Mesenchymal stem cell (in vitro differentiated cells and primary cell): ENCODE data around the gene IL17RC.

Source experiments
- DNase-seq: peaks from one replicate; pipeline ENCODE4 v3.0.0-alpha.2; 2013
- H2AFZ ChIP-seq: one replicate; pipeline ENCODE4 v1.6.1; 2013; ENCODE audit warnings: low read depth, mild to moderate bottlenecking, control low read depth, inconsistent platforms, low read length, moderate library complexity
- H2AK5ac ChIP-seq: 2 replicates; pipeline ENCODE4 v1.6.1; 2013; ENCODE audit warnings: low read length, moderate library complexity, mild to moderate bottlenecking, inconsistent platforms; ENCODE audit not compliant: severe bottlenecking
- H2BK120ac ChIP-seq: one replicate; pipeline ENCODE4 v1.6.1; 2013; ENCODE audit warnings: low read depth, mild to moderate bottlenecking, inconsistent platforms, low read length, moderate library complexity
- H2BK12ac ChIP-seq, 2 experiments: one replicate each; pipeline ENCODE4 v1.6.1; 2013; ENCODE audit warnings: inconsistent platforms in 2 of 2, low read length in 2 of 2, mild to moderate bottlenecking in 2 of 2, moderate library complexity in 2 of 2, control low read depth in 1 of 2
- H2BK15ac ChIP-seq: one replicate; pipeline ENCODE4 v1.6.1; 2013; ENCODE audit warnings: mild to moderate bottlenecking, low read depth, inconsistent platforms; ENCODE audit not compliant: poor library complexity, severe bottlenecking
- H2BK5ac ChIP-seq: 2 replicates; pipeline ENCODE4 v1.6.1; 2013; ENCODE audit warnings: low read depth, mild to moderate bottlenecking, low read length, control low read depth, inconsistent platforms; ENCODE audit not compliant: poor library complexity, severe bottlenecking
- H3K14ac ChIP-seq, 2 experiments: one replicate each; pipeline ENCODE4 v1.6.1; 2013; ENCODE audit warnings: inconsistent platforms in 2 of 2, low read length in 2 of 2, control low read depth in 1 of 2, mild to moderate bottlenecking in 1 of 2, moderate library complexity in 1 of 2
- H3K18ac ChIP-seq, 2 experiments: one replicate each; pipeline ENCODE4 v1.6.1; 2013; ENCODE audit warnings: inconsistent platforms in 2 of 2, low read length in 2 of 2, control low read depth in 1 of 2, low read depth in 1 of 2, mild to moderate bottlenecking in 1 of 2
- H3K23ac ChIP-seq, 2 experiments: one replicate each; pipeline ENCODE4 v1.6.1; 2013; ENCODE audit warnings: inconsistent platforms in 2 of 2, low read length in 2 of 2, mild to moderate bottlenecking in 2 of 2, moderate library complexity in 2 of 2, control low read depth in 1 of 2
- H3K27ac ChIP-seq: 2 replicates; pipeline ENCODE4 v1.5.1; 2013; ENCODE audit warnings: mild to moderate bottlenecking, moderate library complexity, low read length, control low read depth, inconsistent platforms; ENCODE audit not compliant: poor library complexity, severe bottlenecking
- H3K27me3 ChIP-seq, 2 experiments: 2 replicates each; pipeline versions ENCODE4 v1.6.1 to v1.7.0; 2013; ENCODE audit warnings: low read length in 2 of 2, mild to moderate bottlenecking in 2 of 2, moderate library complexity in 2 of 2, control low read depth in 1 of 2, inconsistent platforms in 1 of 2; ENCODE audit not compliant: control insufficient read depth in 1 of 2, insufficient read depth in 1 of 2
- H3K36me3 ChIP-seq, 2 experiments: 2 replicates each; pipeline versions ENCODE4 v1.6.1 to v1.7.0; 2013; ENCODE audit warnings: low read length in 2 of 2, control low read depth in 1 of 2, inconsistent platforms in 1 of 2, low read depth in 1 of 2, mild to moderate bottlenecking in 1 of 2; ENCODE audit not compliant: insufficient read depth in 2 of 2, control insufficient read depth in 1 of 2
- H3K4ac ChIP-seq, 2 experiments: one replicate each; pipeline ENCODE4 v1.6.1; 2013; ENCODE audit warnings: inconsistent platforms in 2 of 2, low read length in 2 of 2, mild to moderate bottlenecking in 2 of 2, moderate library complexity in 2 of 2, control low read depth in 1 of 2, low read depth in 1 of 2
- H3K4me1 ChIP-seq: 2 replicates; pipeline ENCODE4 v1.6.1; 2013; ENCODE audit warnings: low read depth, low read length, control low read depth; ENCODE audit not compliant: control insufficient read depth, insufficient read depth
- H3K4me2 ChIP-seq: 2 replicates; pipeline ENCODE4 v1.6.1; 2013; ENCODE audit warnings: low read length, mild to moderate bottlenecking, inconsistent platforms; ENCODE audit not compliant: poor library complexity, severe bottlenecking
- H3K4me3 ChIP-seq, 2 experiments: 2 replicates each; pipeline versions ENCODE4 v1.5.1 to v1.7.0; 2013; ENCODE audit warnings: low read length in 2 of 2, mild to moderate bottlenecking in 2 of 2, control low read depth in 1 of 2, low read depth in 1 of 2; ENCODE audit not compliant: insufficient read depth in 1 of 2
- H3K79me1 ChIP-seq: replicated peaks from 2 replicates; pipeline ENCODE4 v1.6.1; 2013; ENCODE audit warnings: mild to moderate bottlenecking, control low read depth, low read length, inconsistent platforms; ENCODE audit not compliant: poor library complexity, severe bottlenecking
- H3K9ac ChIP-seq: 2 replicates; pipeline ENCODE4 v1.7.0; 2013; ENCODE audit warnings: mild to moderate bottlenecking, low read length, moderate library complexity
- H3K9me3 ChIP-seq: 2 replicates; pipeline ENCODE4 v1.7.0; 2013; ENCODE audit warnings: mild to moderate bottlenecking, low read length; ENCODE audit not compliant: control insufficient read depth
- H4K8ac ChIP-seq: one replicate; pipeline ENCODE4 v1.6.1; 2013; ENCODE audit warnings: inconsistent platforms, mild to moderate bottlenecking, low read length, moderate library complexity
- H4K91ac ChIP-seq: one replicate; pipeline ENCODE4 v1.6.1; 2013; ENCODE audit warnings: mild to moderate bottlenecking, low read length, inconsistent platforms
- WGBS: methylation state at CpG from one replicate; pipeline ENCODE4 v1.1.7; 2013; ENCODE audit warnings: mixed read lengths; 5-methylcytosine and 5-hydroxymethylcytosine counted together

IL17RC gene

DNA sequence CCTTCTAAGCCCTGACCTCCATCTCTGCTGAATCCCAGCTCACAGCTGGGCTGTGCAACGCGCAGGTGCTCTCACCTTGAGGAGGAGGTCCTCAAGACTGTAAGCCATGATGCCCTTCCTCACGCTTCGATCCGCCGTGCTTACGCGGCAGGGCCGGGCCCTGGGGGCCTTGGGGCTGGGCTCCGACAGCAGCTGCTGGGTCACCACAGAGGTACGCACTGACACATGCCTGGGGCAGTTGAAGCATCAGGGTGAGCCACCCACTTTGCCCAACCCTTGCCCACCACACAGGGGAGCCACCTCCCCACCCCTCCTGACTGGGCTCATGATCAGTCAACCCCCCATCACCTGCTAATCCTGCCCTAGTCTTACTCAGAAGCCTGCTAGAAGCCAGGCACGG, 39.9 kb upstream of the IL17RC start:
- 90% methylated on average over 12 of the region's 12 CpGs for WGBS
- H3K9me3 ChIP-seq = no peaks in the 10 kb centered on the region
- no peak overlapping the region for H3K18ac ChIP-seq
- no peak overlapping the region for H4K8ac ChIP-seq
- H2BK12ac ChIP-seq = no peak overlapping the region
- no peak overlapping the region for H2BK5ac ChIP-seq
- H3K23ac ChIP-seq = no peak overlapping the region
- H2BK120ac ChIP-seq = peak overlapping the region; percentile 38
- no peak overlapping the region for H3K4me3 ChIP-seq
- H3K36me3 ChIP-seq = no peaks in the 10 kb centered on the region
- no peak for DNase-seq
- no peak overlapping the region for H2AFZ ChIP-seq
- no peak overlapping the region for H3K9ac ChIP-seq
- no peak overlapping the region for H3K27ac ChIP-seq
- H3K14ac ChIP-seq = no peak overlapping the region
- no peak overlapping the region for H2BK15ac ChIP-seq
- H4K91ac ChIP-seq = no peak overlapping the region
- no peaks in the 10 kb centered on the region for H3K79me1 ChIP-seq
- H3K4me1 ChIP-seq = no peaks in the 10 kb centered on the region
- H2AK5ac ChIP-seq = no peak overlapping the region
- H3K4ac ChIP-seq = no peak overlapping the region
- H3K27me3 ChIP-seq = peaks cover 0 to 4% of the 10 kb centered on the region in 2 experiments
- H3K4me2 ChIP-seq = no peak overlapping the region

DNA sequence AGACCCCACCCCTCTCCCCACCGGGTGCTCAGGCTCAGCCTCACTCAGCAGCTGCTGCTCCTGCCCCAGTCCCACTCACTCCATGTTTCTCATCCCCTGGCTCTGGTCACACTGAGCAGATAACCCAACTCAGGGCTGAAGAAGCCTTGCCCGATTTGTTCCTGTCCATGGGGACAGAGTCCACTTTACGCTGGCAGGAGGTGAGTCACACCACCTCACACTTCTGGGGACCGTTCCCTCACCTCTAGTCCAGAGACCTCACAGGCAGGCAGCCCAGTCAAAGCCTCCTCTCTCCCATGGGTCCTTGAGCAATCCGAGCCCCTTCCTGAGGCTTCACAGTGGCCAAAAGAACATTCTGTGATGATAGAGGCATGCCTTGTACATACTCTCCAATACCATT, 38.2 kb upstream of the IL17RC start:
- Histone ChIP-seq H2AFZ (no peak overlapping the region), H2AK5ac (no peak overlapping the region), H3K9ac (no peak overlapping the region), H4K91ac (no peak overlapping the region), H3K79me1 (no peaks in the 10 kb centered on the region), H3K27me3 (peaks cover 0 to 4% of the 10 kb centered on the region in 2 experiments), H3K36me3 (no peaks in the 10 kb centered on the region), H2BK15ac (no peak overlapping the region), H2BK120ac (no peak overlapping the region), H2BK5ac (no peak overlapping the region), H3K9me3 (no peaks in the 10 kb centered on the region), H3K4me3 (no peak overlapping the region), H4K8ac (no peak overlapping the region), H3K4ac (no peak overlapping the region), H3K4me1 (no peaks in the 10 kb centered on the region), H3K4me2 (no peak overlapping the region), H3K18ac (no peak overlapping the region), H3K23ac (no peak overlapping the region), H2BK12ac (no peak overlapping the region), H3K27ac (no peak overlapping the region), H3K14ac (peak overlapping the region in 1 of 2 experiments; percentile 9)
- no peak for DNase-seq
- WGBS = 76% methylated on average over 5 of the region's 5 CpGs

DNA sequence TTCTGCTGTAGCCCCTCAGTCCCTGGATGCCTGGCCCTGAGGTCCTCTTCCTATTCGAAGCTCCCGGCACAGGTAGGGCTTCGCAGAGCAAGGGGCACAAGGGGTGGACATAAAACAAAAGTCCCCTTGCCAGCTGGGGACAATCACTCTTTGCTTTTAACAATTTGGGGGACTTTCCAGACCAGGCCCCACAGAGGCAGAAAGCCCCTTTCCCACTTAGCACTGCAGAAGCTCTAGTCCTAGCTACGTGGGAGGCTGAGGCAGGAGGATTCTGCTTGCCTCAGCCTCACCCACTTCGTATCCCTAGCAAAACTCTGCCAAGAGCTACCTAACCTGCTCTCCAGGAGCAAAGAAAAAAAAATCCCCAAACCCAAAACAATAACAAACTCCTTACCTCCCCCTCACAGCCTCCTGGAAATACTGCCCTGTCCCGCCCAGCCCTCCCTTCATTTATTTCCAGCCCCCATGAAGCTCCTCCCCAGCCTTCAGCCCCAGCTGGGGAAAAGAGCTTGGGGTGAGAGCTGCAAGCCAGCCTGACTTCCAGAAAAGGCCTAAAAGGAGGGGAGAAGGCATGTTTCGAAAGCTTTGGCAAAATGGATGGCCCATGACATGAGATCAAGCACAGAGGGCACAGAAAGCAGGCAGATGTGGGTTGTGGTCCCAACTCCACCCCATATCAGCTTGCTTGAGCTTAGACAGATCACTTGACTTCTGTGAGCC, 36.9 kb upstream of the IL17RC start, which contains the start of gene CIDEC:
Gene CIDEC (minus strand): TSS at position 424 of the 720 bp plus-strand sequence. CDS start 1,767 bp downstream, outside the sequence.
- H3K23ac ChIP-seq = no peak within 1 kb of the TSS
- H2BK5ac ChIP-seq = no peak within 1 kb of the TSS
- no peak within 1 kb of the TSS for H2BK120ac ChIP-seq
- H2BK15ac ChIP-seq = peak within 1 kb of the TSS; percentile 93
- H4K91ac ChIP-seq = no peak within 1 kb of the TSS
- H3K4me2 ChIP-seq = no peak within 1 kb of the TSS
- no peaks in the 10 kb centered on the region for H3K9me3 ChIP-seq
- no peak for DNase-seq
- peak within 1 kb of the TSS; percentile 43 for H3K9ac ChIP-seq
- no peak within 1 kb of the TSS for H3K18ac ChIP-seq
- no peaks in the 10 kb centered on the region for H3K79me1 ChIP-seq
- no peaks in the 10 kb centered on the region for H3K4me1 ChIP-seq
- H3K14ac ChIP-seq = no peak within 1 kb of the TSS
- H3K36me3 ChIP-seq = no peaks in the 10 kb centered on the region
- H3K4me3 ChIP-seq = no peak within 1 kb of the TSS
- H2AK5ac ChIP-seq = no peak within 1 kb of the TSS
- H4K8ac ChIP-seq = no peak within 1 kb of the TSS
- H3K27ac ChIP-seq = no peak within 1 kb of the TSS
- WGBS = 91% methylated on average over 7 of the region's 7 CpGs
- no peak within 1 kb of the TSS for H3K4ac ChIP-seq
- H3K27me3 ChIP-seq = peaks cover 0 to 4% of the 10 kb centered on the region in 2 experiments
- no peak within 1 kb of the TSS for H2AFZ ChIP-seq
- no peak within 1 kb of the TSS for H2BK12ac ChIP-seq

GRCh38 chr3:9881441-9881840, 35.5 kb upstream of the IL17RC start:
- Histone ChIP-seq H3K23ac (no peak overlapping the region), H3K9ac (no peak overlapping the region), H2AK5ac (no peak overlapping the region), H3K14ac (no peak overlapping the region), H3K27me3 (peaks cover 0 to 4% of the 10 kb centered on the region in 2 experiments), H2BK12ac (no peak overlapping the region), H3K4me2 (no peak overlapping the region), H2AFZ (no peak overlapping the region), H3K79me1 (no peaks in the 10 kb centered on the region), H2BK5ac (no peak overlapping the region), H3K4me3 (no peak overlapping the region), H2BK120ac (no peak overlapping the region), H3K4ac (no peak overlapping the region), H2BK15ac (no peak overlapping the region), H3K36me3 (no peaks in the 10 kb centered on the region), H3K27ac (no peak overlapping the region), H3K9me3 (no peaks in the 10 kb centered on the region), H3K18ac (no peak overlapping the region), H4K8ac (no peak overlapping the region), H3K4me1 (no peaks in the 10 kb centered on the region), H4K91ac (no peak overlapping the region)
- no peak for DNase-seq
- 93% methylated on average over 1 of the region's 1 CpG for WGBS
